Cardiac septum (tissue), 1 donor: ENCODE results near the gene PCNX3. TPM values are rescaled to one million over a fixed set of nuclear protein-coding genes. Genes with fewer than 3 reads are reported as not detected.
A peak's percentile ranks its signal among the peaks of the same experiment; 100 is the strongest.

ENCODE experiments used
- DNase-seq: peaks from one replicate; pipeline ENCODE4 v3.0.0-alpha.2; 2020; ENCODE audit warnings: low spot score
- intact Hi-C: fragments of 100-400 bp; cut with DNase I; formaldehyde crosslinking; loops from one replicate; pipeline ENCODE4 v1.14.0; 2022
- total RNA-seq: library from RNA; stranded (reverse); fragmentation: NEBNext Ultra II Directional; extraction: Animal tissue kit (Norgen Biotek cat#: 25700); gene quantifications from one replicate; pipeline ENCODE4 v1.2.1, GENCODE V29; 2021
- donor health status: DM: no; HTN: no; CAD: no.

PCNX3 gene
- total RNA-seq, 1 donor from 2014 or later = 15.9 TPM

DNA sequence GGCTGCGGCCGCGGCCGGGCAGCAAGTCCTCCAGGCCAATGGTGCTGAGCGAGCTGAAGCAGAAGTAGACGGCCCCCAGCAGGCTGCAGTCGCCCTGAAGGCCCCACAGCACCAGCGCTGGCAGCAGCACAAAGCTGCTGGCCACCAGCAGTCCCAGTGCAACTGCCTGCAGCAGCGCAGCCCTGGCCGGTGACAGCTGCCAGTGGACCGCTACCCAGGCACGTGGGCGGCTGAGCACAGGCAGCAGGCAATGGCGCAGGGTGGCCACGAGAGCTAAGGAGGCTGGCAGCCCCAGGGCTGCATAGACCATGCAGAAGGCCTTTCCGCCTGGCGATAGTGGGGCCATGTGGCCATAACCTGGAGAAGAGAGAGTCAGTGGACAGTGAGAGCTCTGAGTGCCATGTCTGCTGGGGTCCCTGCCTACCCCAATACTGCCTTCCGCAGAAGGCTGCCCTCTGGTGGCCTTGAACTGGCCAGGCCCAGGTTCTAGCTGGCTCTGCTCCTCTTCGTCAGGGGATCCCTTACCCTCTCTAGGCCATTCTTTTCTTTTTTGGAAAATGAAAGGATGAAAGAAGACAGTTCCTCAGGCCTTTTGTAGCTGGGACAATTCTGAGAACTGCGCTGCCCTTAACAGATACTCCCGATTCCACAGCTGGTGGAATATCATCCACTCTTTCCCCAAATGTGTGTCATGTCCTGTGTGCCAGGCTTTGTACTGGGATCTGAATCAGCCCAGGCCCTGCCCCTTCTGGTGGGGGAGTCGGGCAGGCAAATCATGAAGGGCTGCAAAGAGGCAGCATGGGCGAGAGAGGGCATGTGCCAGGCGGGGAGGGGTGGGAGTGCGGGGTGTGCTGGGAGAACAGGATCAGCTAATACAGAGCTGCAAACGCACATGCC lies 21.8 kb upstream of the PCNX3 start:
- intact Hi-C loops = no loop called here
- DNase-seq = no peak

DNA sequence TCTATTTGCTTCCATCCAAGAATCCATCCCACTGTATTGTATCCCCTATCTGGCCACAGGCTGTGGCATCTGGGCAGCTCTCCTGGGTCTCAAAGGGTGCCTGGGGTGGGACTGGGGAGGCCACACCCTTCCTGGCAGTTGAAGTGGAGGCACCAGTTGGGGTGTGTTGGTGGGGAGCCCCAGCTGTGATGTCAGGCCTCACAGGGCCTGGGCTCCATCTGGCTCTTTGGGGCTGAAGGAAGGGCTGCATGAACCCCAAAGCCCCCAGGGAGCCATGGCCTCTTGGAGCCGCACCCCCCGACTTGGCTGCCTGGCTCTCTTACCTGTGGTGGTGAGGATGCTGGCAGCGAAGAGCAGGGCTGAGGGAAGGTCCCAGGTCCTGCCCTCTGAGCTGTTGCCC lies 20.4 kb upstream of the PCNX3 start:
- intact Hi-C loops = no loop called here
- DNase-seq = no peak

GRCh38 chr11:65595543-65596281 lies 19.9 kb upstream of the PCNX3 start, which contains the start of gene KCNK7:
Gene KCNK7, minus strand, starts transcription at chr11:65595800. Its CDS starts 28 bp downstream, at chr11:65595772.
- intact Hi-C loops = no loop called here
- no peak for DNase-seq

GRCh38 chr11:65596520-65596919 lies 19.1 kb upstream of the PCNX3 start:
- intact Hi-C loops = no loop called here

GRCh38 chr11:65598258-65598699 lies 17.3 kb upstream of the PCNX3 start:
- intact Hi-C loops = no loop called here
- DNase-seq = no peak

More at GRCh38 chr11:65596520-65596919, 19.1 kb upstream of the PCNX3 start:
- DNase-seq = no peak

GRCh38 chr11:65599216-65599954 lies 16.2 kb upstream of the PCNX3 start:
- DNase-seq = no peak
- intact Hi-C loops = no loop called here

- no peak for DNase-seq
- intact Hi-C loops = no loop called here
Observed at GRCh38 chr11:65599955-65600246, 15.7 kb upstream of the PCNX3 start.

GRCh38 chr11:65604258-65604657 lies 11.3 kb upstream of the PCNX3 start:
- DNase-seq = no peak
- intact Hi-C loops = no loop called here

GRCh38 chr11:65606876-65607613 lies 8.5 kb upstream of the PCNX3 start:
- intact Hi-C loops = no loop called here
- peak; percentile 95 for DNase-seq

- intact Hi-C loops = no loop called here
- DNase-seq = no peak
Observed at GRCh38 chr11:65607614-65608426, 7.8 kb upstream of the PCNX3 start.

DNA sequence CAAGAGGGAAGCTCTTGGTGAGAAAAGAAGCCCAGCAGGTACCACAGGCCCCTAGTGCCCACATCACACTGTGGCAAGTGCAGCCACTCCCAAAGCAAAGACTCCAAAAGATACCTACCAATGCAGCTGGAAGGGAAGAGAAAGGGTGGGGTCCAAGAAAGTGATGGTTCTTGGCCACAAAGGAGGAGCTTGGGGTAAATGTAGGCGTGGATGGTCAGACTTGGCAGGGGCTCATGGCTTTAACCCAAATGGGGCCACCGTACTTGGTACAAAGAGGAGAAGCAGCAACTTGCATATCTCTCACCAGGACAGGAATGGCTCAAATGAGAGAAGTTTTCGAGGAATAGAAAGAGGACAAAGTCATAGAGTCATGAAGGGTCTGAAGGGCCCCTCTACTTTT lies 6.3 kb upstream of the PCNX3 start:
- intact Hi-C loops = no loop called here
- no peak for DNase-seq

- intact Hi-C loops = no loop called here
- DNase-seq = no peak
Observed at GRCh38 chr11:65609665-65610064, 5.9 kb upstream of the PCNX3 start.

DNA sequence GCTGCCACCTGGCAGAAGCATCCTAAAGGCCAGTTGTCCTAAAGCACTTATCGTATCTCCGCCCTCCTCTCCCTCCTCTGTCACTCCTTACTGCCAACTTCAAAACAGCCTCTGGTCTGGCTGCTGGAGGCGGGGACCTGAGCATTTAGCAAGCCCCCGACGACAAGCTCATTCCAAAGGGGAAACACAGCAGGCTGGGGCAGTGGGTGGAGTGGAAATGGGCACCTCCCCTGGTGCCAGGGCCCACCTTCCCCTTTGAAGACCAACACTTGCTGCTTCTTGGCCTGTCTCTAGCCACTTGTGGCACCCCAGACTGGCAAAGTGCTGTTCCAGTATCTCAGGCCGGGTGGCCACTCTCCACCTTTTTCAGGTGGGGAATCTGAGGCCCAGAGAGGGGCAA lies 5.2 kb upstream of the PCNX3 start:
- no peak for DNase-seq
- intact Hi-C loops = no loop called here

DNA sequence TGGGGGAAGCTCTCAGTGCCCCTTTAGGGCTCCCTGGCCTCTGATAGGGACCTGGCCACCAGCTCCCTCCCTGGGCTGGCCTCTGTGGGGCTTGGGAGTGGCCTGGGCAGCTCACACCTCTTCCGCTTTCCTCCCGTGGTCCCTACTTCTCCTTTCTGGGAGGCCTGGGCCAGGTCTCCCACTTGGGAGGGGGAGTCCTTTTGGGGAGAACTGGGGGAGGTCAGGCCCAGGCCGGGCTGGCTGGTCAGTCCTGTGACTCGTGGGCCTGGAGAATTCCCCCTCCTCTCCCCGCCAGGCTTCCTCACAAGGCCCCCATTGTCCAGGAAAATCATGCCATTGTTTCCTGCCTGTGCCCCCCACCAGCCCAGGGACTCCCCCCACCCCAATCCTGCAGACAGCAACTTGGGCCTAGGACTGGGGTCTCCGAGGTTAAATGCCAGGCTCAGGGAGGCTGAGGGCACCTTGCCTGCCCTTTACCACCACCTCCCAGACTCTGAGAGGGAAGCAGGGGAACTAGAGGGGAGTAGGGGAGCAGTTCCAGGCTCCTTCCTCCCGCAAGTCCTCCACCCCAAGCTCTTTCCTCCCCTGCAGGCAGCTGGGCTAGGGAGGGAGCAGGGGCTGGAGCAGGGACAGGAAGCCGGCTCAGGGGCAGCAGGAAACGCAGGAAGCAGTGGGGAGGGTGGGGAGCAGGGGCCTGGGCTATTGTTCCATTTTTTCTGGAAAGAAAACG lies 4.4 kb upstream of the PCNX3 start:
- DNase-seq = peak; percentile 91
- intact Hi-C loops = no loop called here

DNA sequence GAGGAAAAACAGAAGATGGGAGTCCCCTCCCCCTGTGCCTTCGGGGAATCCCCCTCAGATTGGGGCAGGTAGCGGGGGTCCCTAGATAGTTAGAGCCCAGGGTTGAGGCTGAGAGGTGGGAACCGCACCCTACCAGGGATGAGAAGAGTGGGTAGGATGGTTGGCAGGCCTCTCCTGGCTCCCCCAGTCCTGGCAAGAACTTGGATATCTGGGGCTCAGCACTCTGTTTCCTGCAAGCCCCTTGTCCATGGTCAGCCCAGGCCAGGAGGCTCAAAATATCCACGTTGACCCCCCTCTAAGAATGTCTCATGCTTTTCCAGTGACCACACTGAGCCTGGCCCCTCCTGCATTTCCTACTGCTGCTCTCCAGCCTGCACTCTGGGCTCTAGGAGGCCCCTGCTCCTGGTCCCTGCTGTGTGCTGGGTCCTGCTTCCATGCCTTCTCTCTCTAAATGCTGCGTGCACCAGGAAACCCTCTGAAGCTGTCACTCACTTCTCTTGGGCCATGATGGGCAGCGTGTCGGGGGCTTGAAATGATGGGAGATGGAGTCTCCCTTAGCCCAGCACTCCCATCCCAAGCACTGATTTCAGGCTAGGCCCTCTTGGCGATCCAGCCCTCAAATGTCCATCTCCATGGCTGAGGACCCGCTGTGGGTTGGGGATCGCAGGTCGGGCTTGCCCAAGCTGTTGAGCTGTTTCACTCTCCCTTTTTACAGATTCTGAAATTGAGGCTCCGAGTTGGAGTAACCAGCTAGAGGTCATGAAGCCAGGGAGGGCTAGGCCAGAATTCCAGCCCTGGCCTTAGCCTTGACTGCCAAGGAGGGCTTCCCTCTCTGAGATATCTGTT lies 3.6 kb upstream of the PCNX3 start:
- DNase-seq = no peak
- intact Hi-C loops = no loop called here

- DNase-seq = no peak
- intact Hi-C loops = no loop called here
Observed at GRCh38 chr11:65612691-65613090, 2.9 kb upstream of the PCNX3 start.
